NCI-H2196 (cell line): ENCODE results near the gene WNT2B.

Experiments
- DNase-seq: peaks from one replicate; lab custom pipeline; 2025; ENCODE audit not compliant: unreplicated experiment; lab: John Stamatoyannopoulos, UW

WNT2B gene

DNA sequence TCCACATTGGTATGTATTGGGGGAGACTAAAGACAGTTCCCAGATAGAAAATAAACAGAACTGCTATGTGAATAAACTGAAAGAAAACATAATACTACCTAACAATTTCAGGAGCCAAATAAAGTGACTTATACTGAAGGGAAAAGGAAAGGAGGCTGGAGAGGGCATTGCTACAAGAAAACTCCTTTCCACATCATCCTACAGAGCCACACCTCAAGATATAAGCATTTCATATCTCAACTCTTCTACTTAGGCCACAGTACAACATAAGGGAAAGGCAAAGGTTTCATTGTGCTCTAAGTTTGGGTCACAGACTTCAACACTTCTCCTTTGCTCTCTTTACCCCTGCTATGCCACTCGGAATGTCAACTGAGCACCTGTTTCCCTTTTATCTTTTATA, 55.3 kb downstream of the WNT2B start:
- no peak for DNase-seq

GRCh38 chr1:112565800-112566199, 57.0 kb downstream of the WNT2B start:
- no peak for DNase-seq

DNA sequence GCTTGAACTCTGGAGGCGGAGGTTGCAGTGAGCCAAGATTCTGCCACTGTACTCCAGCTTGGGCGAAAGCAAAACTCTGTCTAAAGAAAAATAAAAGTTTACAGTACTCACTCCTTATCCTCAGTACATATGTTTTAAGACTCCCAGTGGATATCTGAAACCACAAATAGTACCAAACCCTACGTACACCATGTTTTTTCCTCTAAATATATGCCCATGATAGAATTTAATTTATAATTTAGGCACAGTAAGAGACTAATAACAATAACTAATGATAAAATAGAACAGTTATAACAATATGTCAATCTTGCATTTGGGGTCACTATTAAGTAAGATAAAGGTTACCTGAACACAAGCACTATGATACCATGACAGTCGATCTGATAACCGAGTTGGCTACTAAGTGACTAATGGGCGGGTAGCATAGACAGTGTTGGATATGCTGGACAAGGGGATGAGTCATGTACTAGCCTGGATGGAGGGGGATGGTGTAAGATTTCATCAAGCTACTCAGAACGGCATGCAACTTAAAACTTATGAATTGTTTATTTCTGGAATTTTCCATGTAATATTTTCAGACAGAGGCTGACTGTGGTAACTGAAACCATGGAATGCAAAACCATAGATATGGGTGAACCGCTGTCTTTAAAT, 66.5 kb downstream of the WNT2B start:
- DNase-seq: no peak

GRCh38 chr1:112576240-112576639, 67.5 kb downstream of the WNT2B start:
- no peak for DNase-seq
